ENCODE results near the gene ERI2.
"Not testable (repeated sequence)": the region's sequence is repeated elsewhere in the genome, so short reads cannot be mapped to it uniquely, and the experiment has no call there.

The ERI2 gene

GRCh38 chr16:20818929-20819585, 12.8 kb upstream of the ERI2 start:
- no peak for DNase-seq

DNA sequence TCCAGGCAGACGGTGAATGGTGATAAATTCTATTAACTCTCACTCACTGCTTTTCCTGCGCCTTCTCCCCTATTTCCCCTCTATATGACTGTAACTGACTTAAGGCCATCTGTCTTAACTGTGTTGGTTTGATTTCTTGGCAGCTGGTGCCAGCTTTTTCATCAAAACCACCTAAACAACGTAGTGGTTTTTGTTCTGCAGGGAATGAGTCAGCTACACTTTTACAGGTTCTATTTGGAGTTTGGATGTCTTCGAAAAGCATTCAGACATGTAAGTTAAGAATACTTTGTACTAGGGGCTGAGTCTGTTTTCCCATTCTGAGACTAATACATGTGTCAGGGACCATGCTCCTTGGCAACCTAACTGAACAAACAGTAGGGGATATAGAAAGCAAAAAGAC, 8.5 kb upstream of the ERI2 start:
- DNase-seq, result no peak

- DNase-seq, result no peak
These were observed 6.2 kb upstream of the ERI2 start for GRCh38 chr16:20812510-20812909.

- DNase-seq, result no peak
These were observed 5.7 kb upstream of the ERI2 start for GRCh38 chr16:20811889-20812439.

DNA sequence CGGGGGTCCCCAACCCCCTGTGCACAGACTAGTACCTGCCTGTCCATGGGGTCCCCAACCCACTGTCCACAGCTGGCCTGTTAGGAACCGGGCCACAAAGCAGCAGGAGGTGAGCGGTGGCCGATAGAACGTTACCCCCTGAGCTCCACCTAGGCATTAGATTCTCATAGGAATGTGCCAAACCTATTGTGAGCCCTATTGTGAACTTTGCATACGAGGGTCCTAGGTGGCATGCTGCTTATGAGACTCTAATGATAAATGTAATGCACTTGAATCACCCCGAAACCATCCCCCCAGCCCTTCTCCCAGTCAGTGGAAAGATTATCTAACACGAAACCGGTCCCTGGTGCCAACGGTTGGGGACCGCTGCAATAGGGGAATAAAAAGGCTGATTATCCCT, 1.6 kb upstream of the ERI2 start:
- DNase-seq, result no peak

GRCh38 chr16:20805684-20806167, 546 bp downstream of the ERI2 start:
- not testable (repeated sequence) for DNase-seq

GRCh38 chr16:20803561-20804214, 2.6 kb downstream of the ERI2 start:
- DNase-seq, result no peak

DNA sequence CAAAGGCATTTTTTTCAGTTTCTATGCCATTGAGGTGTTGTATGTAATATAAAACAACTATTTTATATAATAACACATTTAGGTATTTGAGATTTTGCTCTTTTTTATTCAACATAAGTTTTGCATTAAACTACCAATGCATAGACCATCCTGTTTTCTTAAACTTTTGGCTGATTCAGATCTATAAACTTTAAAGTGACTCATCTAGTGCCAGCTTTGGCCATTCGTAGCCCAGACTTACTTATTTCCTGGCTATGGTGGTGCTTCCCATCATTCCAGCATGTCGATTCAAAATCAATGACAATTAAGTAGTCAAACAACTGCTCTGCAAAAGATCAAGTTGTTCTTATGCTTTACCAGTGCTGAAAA, 3.1 kb downstream of the ERI2 start:
- no peak for DNase-seq

GRCh38 chr16:20801278-20801677, 5.0 kb downstream of the ERI2 start:
- no peak for DNase-seq

- DNase-seq, result no peak
These were observed 6.7 kb downstream of the ERI2 start for GRCh38 chr16:20799599-20799998.

DNA sequence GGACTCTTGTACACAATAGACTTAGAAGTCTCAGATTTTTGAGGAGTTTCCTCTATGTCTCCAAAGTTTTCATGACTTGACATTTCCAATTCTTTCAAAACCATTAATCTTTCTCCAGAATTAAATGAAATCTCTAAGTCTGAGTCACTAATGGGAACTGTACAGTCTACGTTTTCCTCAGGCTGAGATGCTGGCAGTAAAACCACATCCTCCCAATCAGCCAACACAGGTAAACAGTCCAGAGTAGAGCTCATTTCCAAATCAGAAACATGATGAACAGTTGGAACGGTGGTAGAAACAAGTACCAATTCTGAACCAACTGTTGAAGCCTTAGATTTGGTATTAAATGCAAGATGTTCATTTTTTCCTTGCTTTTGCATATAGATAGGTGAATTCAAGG, 7.9 kb downstream of the ERI2 start:
- DNase-seq, result no peak

DNA sequence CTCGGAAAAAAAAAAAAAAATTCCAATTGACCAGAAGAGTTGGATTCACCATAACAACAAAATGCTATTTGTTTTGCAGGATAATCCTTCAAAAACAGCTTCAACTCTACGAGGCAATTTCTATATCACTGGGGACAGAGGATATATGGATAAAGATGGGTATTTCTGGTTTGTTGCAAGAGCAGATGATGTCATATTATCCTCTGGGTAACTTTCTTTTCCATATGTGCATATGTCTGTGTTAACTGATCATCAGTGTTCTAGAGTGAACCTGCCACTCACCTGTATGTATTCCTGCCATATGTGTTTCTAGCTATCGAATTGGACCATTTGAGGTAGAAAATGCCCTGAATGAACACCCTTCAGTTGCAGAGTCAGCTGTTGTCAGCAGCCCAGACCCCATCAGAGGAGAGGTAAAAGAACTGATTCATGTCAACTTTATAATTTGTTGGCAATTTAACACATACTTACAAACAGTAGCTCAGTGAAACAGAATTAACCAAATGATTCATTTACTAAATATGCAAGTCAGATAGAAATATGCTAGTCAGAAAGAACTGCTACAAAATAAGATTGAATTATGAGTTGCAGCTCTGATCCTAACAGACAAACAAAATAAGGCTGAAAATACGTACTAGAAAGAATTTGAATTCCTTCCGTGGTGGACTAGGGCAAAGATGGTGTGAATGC, 14.2 kb downstream of the ERI2 start:
- DNase-seq, result no peak

GRCh38 chr16:20789130-20789529, 17.1 kb downstream of the ERI2 start:
- no peak for DNase-seq

DNA sequence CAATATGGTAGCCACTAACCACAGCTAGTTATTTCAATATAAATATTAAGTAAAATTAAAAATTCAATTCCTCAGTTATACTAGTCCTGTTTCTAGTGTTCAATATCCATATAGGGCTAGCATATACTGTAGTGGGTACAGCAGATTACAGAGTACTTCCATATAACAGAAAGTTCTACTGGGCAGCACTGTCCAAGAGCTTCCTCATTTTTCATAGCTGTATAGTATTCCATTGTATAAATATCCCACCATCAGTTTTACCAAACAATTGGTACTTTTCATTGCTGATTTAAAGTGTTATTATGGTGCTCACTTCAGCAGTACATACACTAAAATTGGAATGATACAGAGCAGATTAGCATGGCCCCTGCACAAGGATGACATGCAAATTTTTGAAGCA, 22.1 kb downstream of the ERI2 start:
- no peak for DNase-seq

GRCh38 chr16:20782470-20782869, 23.8 kb downstream of the ERI2 start:
- no peak for DNase-seq

DNA sequence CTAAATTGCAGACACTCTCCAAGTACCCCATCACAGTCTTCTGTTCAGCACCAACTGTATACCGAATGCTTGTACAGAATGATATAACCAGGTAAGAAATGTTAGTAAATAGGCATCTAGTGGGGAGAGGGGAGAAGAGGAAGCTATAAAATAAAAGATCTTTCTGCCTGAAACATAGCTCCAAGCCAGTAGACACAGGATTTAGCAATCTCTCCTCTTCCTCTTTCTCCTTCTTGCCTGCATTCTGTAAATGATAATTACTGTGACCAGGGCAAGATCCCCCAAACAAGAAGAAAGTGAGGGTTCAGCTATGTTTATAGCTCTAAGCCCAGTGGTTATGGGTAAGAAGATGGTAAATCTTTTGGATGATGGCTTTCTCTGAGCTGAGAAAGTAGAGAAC, 24.6 kb downstream of the ERI2 start:
- peak; percentile 19 for DNase-seq

DNA sequence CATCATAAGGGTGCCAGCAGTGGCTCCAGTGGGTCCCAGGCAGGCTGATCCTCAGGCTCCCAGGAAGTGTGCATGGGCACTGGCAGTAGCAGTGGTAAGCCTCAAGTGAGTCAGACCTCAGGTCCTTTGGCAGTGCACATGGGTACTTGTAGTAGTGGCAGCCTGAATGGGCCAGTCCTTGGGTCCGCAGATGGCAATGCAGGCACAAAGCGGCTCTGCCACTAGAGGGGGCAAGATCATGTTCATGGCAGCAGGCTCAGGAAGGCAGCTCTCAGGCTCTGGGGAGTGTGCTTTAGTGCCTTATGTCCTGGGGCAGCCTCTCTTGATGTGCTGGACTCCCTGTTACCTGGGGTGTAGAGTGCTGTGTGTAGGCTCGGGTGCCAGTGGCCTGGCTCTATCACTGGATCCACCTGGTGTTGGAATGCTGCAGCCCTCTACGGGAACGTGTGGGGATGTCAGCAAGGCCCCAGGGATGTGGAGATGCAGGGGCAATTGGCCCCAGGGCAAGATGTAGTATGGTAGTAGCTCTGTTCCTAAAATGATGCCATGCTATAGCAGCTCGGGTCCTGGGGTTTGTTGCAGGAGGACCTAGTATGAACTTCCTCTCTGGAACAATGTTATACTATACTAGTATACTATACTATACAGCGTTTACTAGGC, 31.4 kb downstream of the ERI2 start:
- peak; percentile 4 for DNase-seq

DNA sequence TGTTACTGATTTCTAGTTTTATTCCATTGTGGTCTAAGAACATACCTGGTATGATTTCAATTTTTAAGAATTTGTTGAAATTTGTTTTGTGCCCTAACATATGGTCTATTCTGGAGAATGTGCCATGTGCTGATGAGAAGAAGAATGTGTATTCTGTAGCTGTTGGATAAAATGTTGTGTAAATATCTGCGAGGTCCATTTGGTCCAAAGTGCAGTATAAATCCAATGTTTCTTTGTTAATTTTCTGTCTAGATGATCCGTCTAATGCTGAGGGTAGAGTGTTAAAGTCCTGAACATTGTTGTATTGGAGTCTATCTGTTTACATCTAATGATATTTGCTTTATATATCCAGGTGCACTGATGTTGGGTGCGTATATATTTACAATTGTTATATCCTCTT, 32.6 kb downstream of the ERI2 start:
- no peak for DNase-seq

DNA sequence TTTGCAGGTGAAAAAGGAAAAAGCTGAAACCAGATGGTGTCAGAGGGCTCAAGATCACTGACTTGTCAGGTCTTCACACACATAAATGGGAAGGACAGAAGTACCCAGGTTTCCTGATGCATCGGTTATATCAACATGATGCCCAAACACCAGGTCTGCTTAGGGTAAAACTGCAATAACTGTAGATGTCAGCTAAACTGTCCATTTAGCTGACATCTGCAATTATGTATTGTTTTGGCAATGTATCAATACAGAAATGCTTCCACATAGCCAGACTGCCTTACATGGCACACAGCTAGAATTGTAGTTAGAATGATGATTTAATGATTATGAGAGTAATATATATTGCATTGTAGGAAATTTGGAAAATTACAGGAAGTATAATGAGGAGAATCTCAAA, 37.5 kb downstream of the ERI2 start:
- no peak for DNase-seq

DNA sequence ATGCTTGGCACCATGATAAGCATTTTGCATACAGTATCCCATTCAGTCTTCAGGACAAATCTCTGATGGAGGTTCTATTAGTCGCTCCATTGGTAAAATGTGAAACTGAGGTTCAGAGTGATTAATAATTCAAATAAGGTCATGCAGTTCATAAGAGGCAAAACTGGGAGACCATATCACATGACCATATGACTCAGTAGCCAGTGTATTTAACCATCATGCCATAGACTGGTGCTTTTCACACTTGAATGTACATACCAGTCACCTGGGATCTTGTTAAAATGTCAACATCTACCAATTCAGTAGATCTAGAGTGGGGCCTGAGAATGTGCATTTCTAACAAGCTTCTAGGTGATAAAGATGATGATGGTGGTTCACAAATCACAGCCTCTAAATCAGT, 38.2 kb downstream of the ERI2 start:
- DNase-seq, result no peak

- no peak for DNase-seq
These were observed 38.7 kb downstream of the ERI2 start for GRCh38 chr16:20767577-20767976.

- no peak for DNase-seq
These were observed 40.0 kb downstream of the ERI2 start for GRCh38 chr16:20766294-20766693.

DNA sequence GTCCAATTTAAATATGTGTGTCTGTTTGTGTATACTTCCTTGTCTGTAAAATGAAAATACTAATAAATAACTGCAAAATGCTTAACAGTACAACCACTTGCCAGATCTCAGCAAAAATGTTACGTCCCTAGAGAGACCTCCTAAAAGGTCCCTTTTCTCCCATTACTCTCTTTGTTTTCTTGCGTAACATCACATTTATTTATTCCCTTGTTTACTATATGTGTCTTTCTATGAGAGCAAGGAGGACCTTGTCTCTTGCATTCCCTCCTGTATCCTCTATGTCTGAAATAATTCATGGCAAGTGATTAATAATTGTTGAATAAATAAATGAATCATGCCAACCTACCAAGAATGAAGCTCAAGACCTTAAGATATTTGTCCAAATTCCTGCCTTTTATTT, 40.5 kb downstream of the ERI2 start:
- DNase-seq, result no peak

GRCh38 chr16:20764448-20764847, 41.8 kb downstream of the ERI2 start:
- DNase-seq, result not testable (repeated sequence)
